PFSK-1 (cell line): Measurements from ENCODE around the gene GLCE.

Experiments used
- FOXP2 ChIP-seq: optimal IDR thresholded peaks from 2 replicates; pipeline ENCODE3; 2011; ENCODE audit warnings: borderline replicate concordance, control low read depth, inconsistent platforms; ENCODE audit not compliant: insufficient read depth; ENCODE audit errors: extremely low read length, extremely low read depth
- POLR2AphosphoS5 ChIP-seq: IDR thresholded peaks from 2 replicates; pipeline ENCODE4 v1.6.1; 2012; ENCODE audit warnings: low read depth, mild to moderate bottlenecking, control low read depth, low read length, moderate library complexity
- SIN3A ChIP-seq: IDR thresholded peaks from 2 replicates; pipeline ENCODE4 v1.6.1; 2012; ENCODE audit warnings: mild to moderate bottlenecking, low read length, moderate library complexity, borderline replicate concordance; ENCODE audit not compliant: insufficient read depth
- TAF1 ChIP-seq: IDR thresholded peaks from 2 replicates; pipeline ENCODE4 v1.6.1; 2012; ENCODE audit warnings: low read length, control low read depth, borderline replicate concordance; ENCODE audit not compliant: insufficient read depth
- TF ChIP-seq, protein P1 (sequence below), 2 experiments: IDR thresholded peaks; 2 replicates each; pipeline versions ENCODE4 v1.6.1 to v1.8.0; 2011 to 2012; ENCODE audit warnings: low read depth in 2 of 2, low read length in 2 of 2, control low read depth in 1 of 2, inconsistent platforms in 1 of 2, mild to moderate bottlenecking in 1 of 2, moderate library complexity in 1 of 2; ENCODE audit not compliant: insufficient read depth in 1 of 2

Gene GLCE

DNA sequence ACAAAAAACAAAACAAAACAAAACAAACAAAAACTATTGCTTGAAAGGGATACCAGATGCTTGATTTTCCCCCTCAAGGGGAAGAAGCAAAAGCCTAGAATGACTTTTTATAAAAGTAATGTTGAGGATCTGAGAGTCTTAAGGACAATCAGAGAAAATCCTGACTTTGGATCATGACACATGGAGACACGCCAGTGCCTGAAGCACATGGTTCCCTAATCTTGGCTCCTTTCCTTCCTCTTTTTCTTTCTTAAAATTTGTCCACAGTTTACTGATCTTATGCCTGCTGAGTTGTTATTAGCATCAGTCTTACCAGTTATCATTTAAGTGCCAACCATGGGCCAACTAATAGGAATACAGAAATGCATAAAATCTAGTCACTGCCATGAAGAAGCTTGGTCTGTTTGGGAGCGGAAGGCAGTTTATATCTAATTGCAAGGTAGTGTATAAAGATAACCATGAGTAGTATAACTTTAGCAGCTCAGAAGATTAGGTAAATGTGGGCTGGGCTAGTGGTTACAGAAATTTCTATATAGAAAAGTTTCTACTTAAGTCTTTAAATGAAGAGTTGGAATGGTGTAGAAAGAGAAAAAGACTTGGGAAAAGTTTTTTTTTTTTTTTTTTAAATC, 6.9 kb downstream of the GLCE start:
- TF ChIP-seq TAF1 = no peak
- TF ChIP-seq FOXP2 = no peak
- TF ChIP-seq POLR2AphosphoS5 = no peak
- no peak for TF ChIP-seq SIN3A
- TF ChIP-seq, protein P1, sequence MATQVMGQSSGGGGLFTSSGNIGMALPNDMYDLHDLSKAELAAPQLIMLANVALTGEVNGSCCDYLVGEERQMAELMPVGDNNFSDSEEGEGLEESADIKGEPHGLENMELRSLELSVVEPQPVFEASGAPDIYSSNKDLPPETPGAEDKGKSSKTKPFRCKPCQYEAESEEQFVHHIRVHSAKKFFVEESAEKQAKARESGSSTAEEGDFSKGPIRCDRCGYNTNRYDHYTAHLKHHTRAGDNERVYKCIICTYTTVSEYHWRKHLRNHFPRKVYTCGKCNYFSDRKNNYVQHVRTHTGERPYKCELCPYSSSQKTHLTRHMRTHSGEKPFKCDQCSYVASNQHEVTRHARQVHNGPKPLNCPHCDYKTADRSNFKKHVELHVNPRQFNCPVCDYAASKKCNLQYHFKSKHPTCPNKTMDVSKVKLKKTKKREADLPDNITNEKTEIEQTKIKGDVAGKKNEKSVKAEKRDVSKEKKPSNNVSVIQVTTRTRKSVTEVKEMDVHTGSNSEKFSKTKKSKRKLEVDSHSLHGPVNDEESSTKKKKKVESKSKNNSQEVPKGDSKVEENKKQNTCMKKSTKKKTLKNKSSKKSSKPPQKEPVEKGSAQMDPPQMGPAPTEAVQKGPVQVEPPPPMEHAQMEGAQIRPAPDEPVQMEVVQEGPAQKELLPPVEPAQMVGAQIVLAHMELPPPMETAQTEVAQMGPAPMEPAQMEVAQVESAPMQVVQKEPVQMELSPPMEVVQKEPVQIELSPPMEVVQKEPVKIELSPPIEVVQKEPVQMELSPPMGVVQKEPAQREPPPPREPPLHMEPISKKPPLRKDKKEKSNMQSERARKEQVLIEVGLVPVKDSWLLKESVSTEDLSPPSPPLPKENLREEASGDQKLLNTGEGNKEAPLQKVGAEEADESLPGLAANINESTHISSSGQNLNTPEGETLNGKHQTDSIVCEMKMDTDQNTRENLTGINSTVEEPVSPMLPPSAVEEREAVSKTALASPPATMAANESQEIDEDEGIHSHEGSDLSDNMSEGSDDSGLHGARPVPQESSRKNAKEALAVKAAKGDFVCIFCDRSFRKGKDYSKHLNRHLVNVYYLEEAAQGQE (IDR thresholded peaks at IDR 0.05; ENCODE audit: insufficient read depth in 1 of 2, low read depth in 2 of 2, low read length in 2 of 2) = no peak

DNA sequence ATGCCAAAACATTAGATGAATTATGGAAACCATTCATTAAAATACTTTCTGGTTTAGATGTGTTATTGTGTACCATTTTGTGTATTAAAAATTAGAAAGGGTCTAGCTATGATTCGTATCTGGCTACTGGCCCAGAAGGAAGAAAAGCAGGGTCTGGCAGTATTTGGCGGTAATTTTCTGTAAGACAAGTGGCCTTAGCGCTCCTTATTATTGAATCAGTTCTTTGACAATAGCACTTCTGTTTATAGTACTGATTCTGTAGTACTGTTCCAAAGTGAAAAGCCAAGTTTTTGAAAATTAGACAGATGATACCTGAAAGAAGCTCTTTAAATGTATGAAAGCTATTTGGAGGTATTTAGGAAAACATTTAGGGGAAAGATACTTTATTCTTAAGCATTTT, 10.2 kb downstream of the GLCE start:
- TF ChIP-seq TAF1 (no peak), POLR2AphosphoS5 (no peak), SIN3A (no peak), FOXP2 (no peak)
- TF ChIP-seq, protein P1 (IDR thresholded peaks at IDR 0.05; ENCODE audit: insufficient read depth in 1 of 2, low read depth in 2 of 2, low read length in 2 of 2) = no peak

DNA sequence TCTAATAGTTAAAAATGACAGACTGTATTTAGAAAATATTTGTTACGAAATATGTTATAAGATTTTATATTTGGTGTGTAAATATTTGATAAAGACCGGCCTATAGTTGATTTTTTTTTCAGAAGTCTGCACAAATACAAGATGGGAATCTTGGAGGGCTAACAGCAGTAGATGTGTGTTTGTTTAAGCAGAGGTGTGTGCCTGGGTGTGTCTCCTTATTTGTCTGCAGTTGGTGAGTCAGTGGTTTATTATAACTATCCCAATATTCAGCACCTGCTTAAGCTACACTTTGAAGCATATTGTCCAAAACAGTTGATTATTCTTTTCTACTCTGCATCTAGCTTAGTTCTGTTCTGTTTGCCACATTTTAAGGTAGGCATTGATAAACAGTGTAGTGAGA, 12.4 kb downstream of the GLCE start:
- TF ChIP-seq, protein P1 (IDR thresholded peaks at IDR 0.05; ENCODE audit: insufficient read depth in 1 of 2, low read depth in 2 of 2, low read length in 2 of 2) = no peak
- TF ChIP-seq FOXP2 (no peak), POLR2AphosphoS5 (no peak), TAF1 (no peak), SIN3A (no peak)

DNA sequence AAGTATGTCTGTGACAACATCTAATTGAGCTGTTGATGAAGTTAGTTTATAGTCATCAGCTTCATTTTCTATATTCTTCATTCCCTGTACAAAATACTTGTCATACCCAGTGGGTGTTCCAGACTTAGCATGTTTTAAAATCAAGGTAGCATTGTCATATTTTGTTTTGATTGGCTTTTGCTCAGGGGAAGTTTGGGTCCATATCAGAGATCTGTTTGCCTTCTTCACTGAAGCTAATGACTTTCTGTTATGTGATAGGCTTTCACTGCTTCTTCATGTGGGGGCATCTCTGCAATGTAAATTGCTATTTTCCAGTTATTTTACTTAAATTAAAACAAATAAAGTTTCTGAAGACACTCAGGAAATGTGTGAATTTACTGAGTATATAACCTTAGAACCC, 15.1 kb downstream of the GLCE start:
- TF ChIP-seq TAF1 (no peak), SIN3A (no peak), FOXP2 (no peak), POLR2AphosphoS5 (no peak)
- TF ChIP-seq, protein P1 (IDR thresholded peaks at IDR 0.05; ENCODE audit: insufficient read depth in 1 of 2, low read depth in 2 of 2, low read length in 2 of 2) = no peak

DNA sequence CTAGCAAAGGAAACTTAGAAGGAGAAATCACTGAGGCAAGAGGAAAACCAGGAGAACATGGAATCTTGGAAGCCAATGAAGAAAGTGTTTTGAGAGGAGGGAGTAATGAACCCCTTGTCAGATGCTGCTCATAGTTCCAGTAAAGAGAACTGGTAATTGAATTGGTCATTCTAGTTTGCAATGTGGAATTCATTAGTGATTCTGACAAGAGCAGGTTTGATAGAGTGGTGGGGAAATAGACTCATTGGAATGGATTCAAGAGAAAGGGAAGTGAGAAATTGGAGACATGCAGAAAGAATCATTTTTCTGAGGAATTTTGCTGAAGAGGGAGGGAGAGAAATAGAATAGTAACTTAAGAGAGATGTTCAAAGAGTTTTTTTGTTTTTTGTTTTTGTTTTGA, 21.0 kb downstream of the GLCE start:
- TF ChIP-seq TAF1 (no peak), POLR2AphosphoS5 (no peak), SIN3A (no peak), FOXP2 (no peak)
- TF ChIP-seq, protein P1 (IDR thresholded peaks at IDR 0.05; ENCODE audit: insufficient read depth in 1 of 2, low read depth in 2 of 2, low read length in 2 of 2) = no peak
